Trophoblast cell (in vitro differentiated cells and primary cell): ENCODE data around the gene HOXB9.

Source experiments
- DNase-seq, 2 donors: peaks; one replicate each; pipeline ENCODE4 v3.0.0-alpha.2; 2016
- H2AFZ ChIP-seq: 2 replicates; pipeline ENCODE4 v1.6.1; 2013; ENCODE audit warnings: low read length, moderate library complexity, mild to moderate bottlenecking; ENCODE audit not compliant: insufficient read depth, poor library complexity
- H2AK5ac ChIP-seq: 2 replicates; pipeline ENCODE4 v1.6.1; 2013; ENCODE audit warnings: mild to moderate bottlenecking, low read length
- H2BK120ac ChIP-seq: 2 replicates; pipeline ENCODE4 v1.6.1; 2013; ENCODE audit warnings: low read length, mild to moderate bottlenecking, moderate library complexity; ENCODE audit not compliant: insufficient read depth, poor library complexity
- H2BK12ac ChIP-seq: 2 replicates; pipeline ENCODE4 v1.6.1; 2013; ENCODE audit warnings: mild to moderate bottlenecking, low read length, moderate library complexity
- H2BK5ac ChIP-seq: 2 replicates; pipeline ENCODE4 v1.6.1; 2013; ENCODE audit warnings: low read length, low read depth, moderate library complexity, mild to moderate bottlenecking; ENCODE audit not compliant: poor library complexity
- H3K14ac ChIP-seq: 2 replicates; pipeline ENCODE4 v1.6.1; 2013; ENCODE audit warnings: mild to moderate bottlenecking, low read length
- H3K18ac ChIP-seq: 2 replicates; pipeline ENCODE4 v1.6.1; 2013; ENCODE audit warnings: mild to moderate bottlenecking, low read length
- H3K23ac ChIP-seq: 2 replicates; pipeline ENCODE4 v1.6.1; 2013; ENCODE audit warnings: low read length
- H3K27ac ChIP-seq: 2 replicates; pipeline ENCODE4 v1.5.1; 2013; ENCODE audit warnings: low read depth, mild to moderate bottlenecking, inconsistent platforms, low read length, moderate library complexity
- H3K27me3 ChIP-seq: 2 replicates; pipeline ENCODE4 v1.6.1; 2013; ENCODE audit warnings: inconsistent platforms, mild to moderate bottlenecking, low read length, moderate library complexity; ENCODE audit not compliant: insufficient read depth
- H3K36me3 ChIP-seq, 2 experiments: 1 replicate in 1 of 2; 2 replicates in 1 of 2; pipeline ENCODE4 v1.6.1; 2013; ENCODE audit warnings: low read length in 2 of 2, mild to moderate bottlenecking in 2 of 2, moderate library complexity in 1 of 2; ENCODE audit not compliant: insufficient read depth in 2 of 2, control insufficient read depth in 1 of 2
- H3K4ac ChIP-seq: 2 replicates; pipeline ENCODE4 v1.6.1; 2013; ENCODE audit warnings: low read depth, mild to moderate bottlenecking, low read length, moderate library complexity
- H3K4me1 ChIP-seq, 2 experiments: 1 replicate in 1 of 2; 2 replicates in 1 of 2; pipeline ENCODE4 v1.6.1; 2013; ENCODE audit warnings: low read length in 2 of 2, mild to moderate bottlenecking in 2 of 2, moderate library complexity in 1 of 2; ENCODE audit not compliant: insufficient read depth in 2 of 2, control insufficient read depth in 1 of 2
- H3K4me2 ChIP-seq: 2 replicates; pipeline ENCODE4 v1.6.1; 2013; ENCODE audit warnings: inconsistent platforms, mild to moderate bottlenecking, low read length, moderate library complexity
- H3K4me3 ChIP-seq: 2 replicates; pipeline ENCODE4 v1.5.1; 2013; ENCODE audit warnings: mild to moderate bottlenecking, low read depth, low read length, inconsistent platforms
- H3K79me1 ChIP-seq: one replicate; pipeline ENCODE4 v1.6.1; 2013; ENCODE audit warnings: low read length
- H3K79me2 ChIP-seq: 2 replicates; pipeline ENCODE4 v1.6.1; 2013; ENCODE audit warnings: low read length, mild to moderate bottlenecking; ENCODE audit not compliant: control insufficient read depth, insufficient read depth, poor library complexity
- H3K9ac ChIP-seq: 2 replicates; pipeline ENCODE4 v1.6.1; 2013; ENCODE audit warnings: mild to moderate bottlenecking, low read length
- H3K9me3 ChIP-seq: 2 replicates; pipeline ENCODE4 v1.6.1; 2013; ENCODE audit warnings: low read depth, mild to moderate bottlenecking, control low read depth, inconsistent platforms, low read length; ENCODE audit not compliant: insufficient read depth
- H4K12ac ChIP-seq: 2 replicates; pipeline ENCODE4 v1.6.1; 2013; ENCODE audit warnings: low read depth, mild to moderate bottlenecking, low read length, moderate library complexity
- H4K8ac ChIP-seq: 2 replicates; pipeline ENCODE4 v1.6.1; 2013; ENCODE audit warnings: low read depth, mild to moderate bottlenecking, low read length, moderate library complexity
- H4K91ac ChIP-seq: one replicate; pipeline ENCODE4 v1.6.1; 2013; ENCODE audit warnings: low read depth, mild to moderate bottlenecking, low read length, moderate library complexity
- WGBS: extraction: QIAGEN DNeasy Blood & Tissue Kit; methylation state at CpG from one replicate; pipeline ENCODE4 v1.1.7; 2013; ENCODE audit warnings: missing lambda C conversion rate; ENCODE audit not compliant: insufficient read length, insufficient coverage; ENCODE audit errors: extremely low coverage; 5-methylcytosine and 5-hydroxymethylcytosine counted together

Gene HOXB9

DNA sequence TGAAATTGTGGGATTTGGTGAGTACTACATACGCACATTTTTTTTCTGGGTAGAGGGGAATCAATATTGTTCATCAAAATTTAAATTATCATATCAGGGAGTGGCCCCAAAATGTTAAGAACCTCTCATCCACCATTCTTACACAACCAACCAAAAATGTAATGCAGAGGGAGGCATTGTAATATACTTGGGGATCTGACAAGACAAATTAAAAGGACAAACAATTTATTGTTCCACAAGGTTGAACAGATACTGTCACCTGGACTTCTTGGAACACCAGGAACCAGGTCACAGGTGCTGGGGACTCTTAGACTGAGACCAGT is 14.7 kb upstream of the HOXB9 start:
- Histone ChIP-seq H3K9ac (no peak overlapping the region), H3K4me3 (no peak overlapping the region), H3K4me1 (peaks cover 9 to 13% of the 10 kb centered on the region in 2 experiments), H3K18ac (no peak overlapping the region), H3K23ac (no peak overlapping the region), H3K27ac (no peak overlapping the region), H2BK120ac (no peak overlapping the region), H4K8ac (no peak overlapping the region), H3K79me1 (no peaks in the 10 kb centered on the region), H2AFZ (no peak overlapping the region), H4K12ac (no peak overlapping the region), H3K79me2 (no peaks in the 10 kb centered on the region), H4K91ac (no peak overlapping the region), H3K14ac (no peak overlapping the region), H3K27me3 (peaks cover 81% of the 10 kb centered on the region), H3K36me3 (peaks cover 0 to under 1% of the 10 kb centered on the region in 2 experiments), H3K9me3 (peaks cover 12% of the 10 kb centered on the region), H2BK5ac (no peak overlapping the region), H3K4ac (no peak overlapping the region), H3K4me2 (no peak overlapping the region), H2AK5ac (no peak overlapping the region), H2BK12ac (no peak overlapping the region)
- DNase-seq = no peak
- WGBS = no CpG with 5 or more reads among the region's 1 CpG

DNA sequence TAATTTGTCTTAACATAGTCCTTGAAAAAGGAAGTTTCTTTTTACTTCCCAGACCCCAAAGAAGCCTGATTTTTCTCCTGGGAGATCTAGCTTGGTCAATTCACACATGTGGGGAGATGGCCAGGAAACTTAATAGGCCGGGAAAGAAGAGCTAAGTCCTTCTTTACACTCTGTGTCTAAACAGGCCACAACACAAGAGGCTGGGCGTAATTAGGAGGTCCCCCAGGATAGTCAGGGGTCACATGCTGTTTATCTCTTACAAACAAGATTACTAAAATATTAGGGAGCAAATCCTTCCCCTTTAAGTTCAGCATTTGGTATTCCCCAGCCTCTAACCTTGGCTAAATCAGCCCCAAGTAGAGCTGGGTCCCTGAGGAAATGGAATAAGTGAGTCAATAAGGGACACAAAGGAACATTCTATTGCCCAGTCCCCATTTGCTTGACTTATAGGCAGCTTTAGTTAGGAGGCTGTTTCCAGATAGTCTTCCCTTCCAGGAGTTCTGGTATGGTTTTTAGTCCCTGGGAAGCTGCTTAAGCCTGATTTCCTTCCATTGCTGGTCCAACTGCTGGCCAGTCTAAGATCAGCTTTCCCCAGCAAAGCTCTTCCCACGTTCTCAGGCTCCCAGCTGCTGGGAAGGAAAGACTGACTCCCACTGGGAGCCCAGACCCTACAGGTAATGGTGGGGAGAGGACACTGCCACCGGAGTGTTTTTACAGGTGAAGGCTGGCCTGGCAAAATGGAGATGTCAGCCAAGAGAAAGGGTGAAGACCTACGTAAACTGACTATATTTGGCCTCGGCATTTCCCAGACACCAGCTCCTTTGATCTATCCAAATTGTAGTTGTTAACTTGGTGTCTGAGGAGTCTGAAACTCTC is 14.1 kb upstream of the HOXB9 start:
- H3K4ac ChIP-seq = no peak overlapping the region
- no peak overlapping the region for H3K27ac ChIP-seq
- peaks cover 0 to 2% of the 10 kb centered on the region in 2 experiments for H3K36me3 ChIP-seq
- no peak overlapping the region for H2BK12ac ChIP-seq
- no peak overlapping the region for H2AK5ac ChIP-seq
- H3K79me2 ChIP-seq = no peaks in the 10 kb centered on the region
- no peak overlapping the region for H2AFZ ChIP-seq
- DNase-seq = no peak
- peaks cover 81% of the 10 kb centered on the region for H3K27me3 ChIP-seq
- no peak overlapping the region for H4K12ac ChIP-seq
- no CpG with 5 or more reads among the region's 6 CpGs for WGBS
- no peak overlapping the region for H2BK5ac ChIP-seq
- no peak overlapping the region for H3K18ac ChIP-seq
- no peak overlapping the region for H3K4me2 ChIP-seq
- no peak overlapping the region for H3K9ac ChIP-seq
- no peak overlapping the region for H2BK120ac ChIP-seq
- H4K8ac ChIP-seq = no peak overlapping the region
- H3K4me1 ChIP-seq = peaks cover 9 to 13% of the 10 kb centered on the region in 2 experiments
- H4K91ac ChIP-seq = no peak overlapping the region
- H3K14ac ChIP-seq = no peak overlapping the region
- peaks cover 12% of the 10 kb centered on the region for H3K9me3 ChIP-seq
- H3K4me3 ChIP-seq = no peak overlapping the region
- peak overlapping the region; percentile 14 for H3K23ac ChIP-seq
- no peaks in the 10 kb centered on the region for H3K79me1 ChIP-seq

DNA sequence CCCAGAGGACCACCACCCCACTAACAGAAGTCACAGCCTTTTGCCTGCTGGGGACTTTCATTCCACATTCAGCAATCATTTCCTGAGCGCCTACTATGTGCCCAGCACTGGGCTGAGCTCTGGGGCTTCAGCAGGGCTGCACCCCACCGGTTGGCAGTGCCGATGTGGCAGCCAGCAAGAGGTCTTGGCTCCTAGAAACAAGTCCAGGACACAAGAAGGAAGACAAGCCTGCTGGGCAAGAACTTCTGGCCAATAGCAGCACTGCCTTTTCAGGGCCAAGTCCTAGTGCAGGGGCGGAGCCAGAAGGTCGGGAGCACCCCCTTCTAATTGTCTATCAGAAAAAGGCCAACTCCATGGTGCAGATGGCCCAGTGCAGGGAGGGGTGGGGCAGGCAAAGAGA is 13.0 kb upstream of the HOXB9 start:
- Histone ChIP-seq H2BK120ac (no peak overlapping the region), H4K91ac (no peak overlapping the region), H3K27me3 (peaks cover 82% of the 10 kb centered on the region), H4K8ac (no peak overlapping the region), H3K27ac (no peak overlapping the region), H3K4me3 (no peak overlapping the region), H3K36me3 (peaks cover 0 to 2% of the 10 kb centered on the region in 2 experiments), H2AFZ (no peak overlapping the region), H3K79me2 (no peaks in the 10 kb centered on the region), H4K12ac (no peak overlapping the region), H3K9me3 (peaks cover 12% of the 10 kb centered on the region), H3K4ac (no peak overlapping the region), H3K14ac (no peak overlapping the region), H3K79me1 (no peaks in the 10 kb centered on the region), H3K9ac (no peak overlapping the region), H2BK12ac (no peak overlapping the region), H3K23ac (no peak overlapping the region), H2AK5ac (no peak overlapping the region), H3K18ac (no peak overlapping the region), H2BK5ac (no peak overlapping the region), H3K4me1 (peaks cover 7 to 9% of the 10 kb centered on the region in 2 experiments), H3K4me2 (no peak overlapping the region)
- no peak for DNase-seq
- WGBS = no CpG with 5 or more reads among the region's 5 CpGs

DNA sequence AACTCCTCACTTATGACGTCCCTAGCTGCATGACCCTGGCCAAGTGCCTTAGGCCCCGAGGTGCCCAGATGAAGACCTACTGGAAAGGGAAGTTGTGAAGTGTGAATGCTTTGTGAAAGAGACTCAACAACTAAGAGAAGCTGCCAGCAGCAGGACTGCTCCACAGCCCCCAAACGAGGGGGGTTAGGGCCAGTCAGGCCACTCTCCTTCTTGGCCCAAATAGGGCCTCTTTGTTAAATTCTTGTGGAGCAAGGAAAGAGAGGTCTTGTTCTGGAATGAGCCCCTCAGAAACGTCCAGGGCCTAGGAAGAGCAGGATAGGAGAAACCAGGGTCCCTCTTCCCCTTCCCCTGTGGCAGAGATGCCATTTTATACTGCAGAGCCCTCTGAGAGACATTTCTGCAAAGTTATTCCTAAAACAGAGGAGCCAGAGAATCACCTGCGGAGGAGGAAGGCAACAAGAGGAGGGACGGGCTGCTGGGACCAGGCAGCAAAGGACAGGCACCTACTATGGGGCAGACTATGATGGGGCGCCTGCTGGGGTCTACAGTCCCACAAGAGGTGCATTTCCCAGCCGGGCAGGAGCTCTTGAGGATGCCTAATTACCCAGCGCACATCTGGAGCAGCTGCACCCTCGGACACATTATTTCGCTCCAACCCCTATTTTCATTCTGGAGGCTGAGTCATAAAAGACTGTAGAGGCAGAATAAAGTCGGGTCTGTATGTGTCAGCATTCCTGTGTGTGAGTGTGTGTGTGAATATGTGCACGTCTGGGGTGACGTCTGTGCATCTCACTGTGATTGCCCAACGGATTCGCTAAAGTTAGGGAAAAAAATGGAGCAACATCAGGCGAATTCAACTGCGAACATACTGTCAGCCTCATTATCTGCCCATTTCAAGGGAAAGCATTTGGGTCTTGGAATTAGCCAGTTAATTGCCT is 11.4 kb upstream of the HOXB9 start:
- no peak overlapping the region for H3K27ac ChIP-seq
- DNase-seq = peak; percentile 90 to 96
- H3K23ac ChIP-seq = no peak overlapping the region
- H2BK12ac ChIP-seq = no peak overlapping the region
- no peak overlapping the region for H3K9ac ChIP-seq
- H4K12ac ChIP-seq = no peak overlapping the region
- H2BK5ac ChIP-seq = no peak overlapping the region
- H4K91ac ChIP-seq = no peak overlapping the region
- H3K4me1 ChIP-seq = peaks cover 8% of the 10 kb centered on the region in 2 experiments
- H4K8ac ChIP-seq = no peak overlapping the region
- no CpG with 5 or more reads among the region's 18 CpGs for WGBS
- no peak overlapping the region for H3K4ac ChIP-seq
- H3K14ac ChIP-seq = no peak overlapping the region
- no peak overlapping the region for H2BK120ac ChIP-seq
- H3K18ac ChIP-seq = no peak overlapping the region
- no peak overlapping the region for H3K4me3 ChIP-seq
- H2AFZ ChIP-seq = no peak overlapping the region
- H2AK5ac ChIP-seq = no peak overlapping the region
- H3K79me1 ChIP-seq = no peaks in the 10 kb centered on the region
- H3K9me3 ChIP-seq = peaks cover 12% of the 10 kb centered on the region
- H3K79me2 ChIP-seq = no peaks in the 10 kb centered on the region
- peaks cover 0 to 2% of the 10 kb centered on the region in 2 experiments for H3K36me3 ChIP-seq
- no peak overlapping the region for H3K4me2 ChIP-seq
- H3K27me3 ChIP-seq = peaks cover 85% of the 10 kb centered on the region
